CD4-positive, alpha-beta T cell treated with Interleukin-15 for 4 hours (primary cell): ENCODE results near the gene CYP26B1.

Experiments used
- DNase-seq: peaks from one replicate; pipeline ENCODE4 v3.0.0-alpha.2; 2020; ENCODE audit warnings: low spot score

CYP26B1 gene, protein sequence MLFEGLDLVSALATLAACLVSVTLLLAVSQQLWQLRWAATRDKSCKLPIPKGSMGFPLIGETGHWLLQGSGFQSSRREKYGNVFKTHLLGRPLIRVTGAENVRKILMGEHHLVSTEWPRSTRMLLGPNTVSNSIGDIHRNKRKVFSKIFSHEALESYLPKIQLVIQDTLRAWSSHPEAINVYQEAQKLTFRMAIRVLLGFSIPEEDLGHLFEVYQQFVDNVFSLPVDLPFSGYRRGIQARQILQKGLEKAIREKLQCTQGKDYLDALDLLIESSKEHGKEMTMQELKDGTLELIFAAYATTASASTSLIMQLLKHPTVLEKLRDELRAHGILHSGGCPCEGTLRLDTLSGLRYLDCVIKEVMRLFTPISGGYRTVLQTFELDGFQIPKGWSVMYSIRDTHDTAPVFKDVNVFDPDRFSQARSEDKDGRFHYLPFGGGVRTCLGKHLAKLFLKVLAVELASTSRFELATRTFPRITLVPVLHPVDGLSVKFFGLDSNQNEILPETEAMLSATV

DNA sequence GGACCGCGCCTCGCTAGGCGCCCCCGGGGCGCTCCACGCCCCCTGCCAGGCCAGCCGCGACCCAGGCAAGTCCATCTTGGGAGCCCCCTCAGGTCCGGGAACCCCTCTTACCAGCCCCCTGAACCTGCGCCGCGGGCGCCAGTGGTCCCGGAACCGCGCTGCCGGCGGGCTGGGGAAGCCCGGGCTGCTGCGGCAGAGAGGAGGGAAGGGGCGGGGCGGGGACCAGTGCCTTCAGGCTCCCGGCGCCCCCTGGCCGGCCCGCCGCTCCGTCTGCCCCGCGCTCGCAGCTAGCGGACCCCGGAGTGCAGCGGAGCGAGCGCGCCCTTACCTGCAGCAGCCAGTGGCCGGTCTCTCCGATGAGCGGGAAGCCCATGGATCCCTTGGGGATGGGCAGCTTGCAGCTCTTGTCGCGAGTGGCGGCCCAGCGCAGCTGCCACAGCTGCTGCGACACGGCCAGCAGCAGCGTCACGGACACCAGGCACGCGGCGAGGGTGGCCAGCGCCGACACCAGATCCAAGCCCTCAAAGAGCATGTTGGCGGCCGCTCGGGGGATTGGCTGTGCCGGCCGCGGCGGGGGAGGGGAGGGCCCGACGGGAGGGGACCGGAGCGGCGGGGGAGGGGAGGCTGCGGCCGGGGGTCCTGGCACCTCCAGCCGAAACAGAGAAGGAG is at the start of gene CYP26B1:
Gene CYP26B1, minus strand, starts transcription at position 560 of the 669 bp plus-strand sequence. Its CDS starts 28 bp downstream, at position 532.
- no peak for DNase-seq

DNA sequence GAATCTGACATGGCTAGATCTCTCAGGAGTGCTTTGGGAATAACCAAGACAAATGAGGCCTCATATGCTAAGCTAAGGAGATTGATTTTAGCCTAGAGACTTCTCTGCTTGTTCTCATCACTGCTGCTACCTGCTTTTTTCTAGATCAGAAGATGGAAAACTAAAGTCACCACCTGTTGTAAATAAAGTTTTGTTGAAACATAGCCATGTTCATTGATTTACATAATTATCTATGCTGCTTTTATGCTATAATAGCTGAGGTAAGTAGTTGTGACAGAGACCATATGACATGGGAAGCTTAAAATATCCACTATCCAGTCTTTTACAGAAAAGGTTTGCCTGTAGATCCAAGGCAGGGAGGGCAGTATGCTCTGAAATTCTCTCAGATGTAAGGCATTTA is 46.1 kb upstream of the CYP26B1 start:
- DNase-seq = no peak

DNA sequence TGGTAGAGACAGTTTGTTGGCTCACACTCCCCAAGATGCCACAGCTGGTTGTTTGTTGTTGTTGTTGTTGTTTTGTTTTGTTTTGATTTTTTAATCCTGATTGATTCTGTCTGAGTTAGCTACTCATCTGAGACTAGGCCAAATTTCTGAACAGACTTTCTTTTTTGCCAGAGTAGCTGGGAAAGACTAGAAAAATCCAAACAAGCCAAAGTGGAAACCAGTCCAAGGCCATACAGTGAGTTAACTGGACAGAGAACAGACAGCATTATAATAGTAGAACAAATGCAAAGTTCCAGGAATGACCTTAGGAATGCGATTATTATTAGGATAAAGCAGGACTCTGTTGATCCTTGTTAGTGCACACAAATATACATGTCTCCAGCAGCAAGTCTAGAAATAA is 43.8 kb upstream of the CYP26B1 start:
- DNase-seq = no peak

DNA sequence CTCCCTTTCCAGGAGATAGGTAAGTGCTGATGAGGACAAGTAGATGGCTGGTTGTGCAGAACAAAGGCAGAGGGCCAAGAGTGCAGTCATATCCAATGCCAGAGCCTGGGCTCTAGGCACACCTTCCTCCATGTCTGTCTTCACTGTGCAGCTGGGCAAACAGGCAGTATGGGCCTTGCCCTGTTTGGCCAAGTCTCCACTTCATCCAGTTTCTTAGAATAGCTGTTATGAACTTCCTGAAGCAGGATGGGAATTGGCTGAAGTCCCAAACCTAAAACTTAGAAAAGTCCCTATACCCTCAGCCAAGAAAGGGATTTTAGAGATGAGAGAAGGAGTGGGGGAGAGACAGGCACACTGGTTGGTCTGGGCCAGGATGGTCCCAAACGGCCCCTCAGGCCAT is 37.5 kb upstream of the CYP26B1 start:
- DNase-seq = no peak

DNA sequence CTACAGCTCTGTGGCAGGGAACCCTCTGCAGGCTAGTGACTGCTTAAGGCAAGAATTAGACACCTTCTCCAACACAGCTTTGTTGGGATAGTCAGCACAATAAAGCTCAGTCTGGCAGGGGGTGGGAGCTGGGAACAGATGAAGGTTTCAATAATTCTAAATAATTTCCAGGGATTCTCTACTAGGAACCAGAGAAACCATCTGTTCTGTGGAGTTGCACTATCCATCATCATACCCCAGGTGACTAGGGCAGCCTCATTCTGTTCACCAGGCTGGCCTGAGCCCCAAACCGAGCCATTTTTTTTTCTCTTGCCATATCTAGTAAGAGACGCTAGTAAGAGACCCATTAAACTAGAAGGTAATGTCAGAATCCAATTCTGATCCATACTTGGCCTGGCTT is 35.8 kb upstream of the CYP26B1 start:
- DNase-seq = no peak

DNA sequence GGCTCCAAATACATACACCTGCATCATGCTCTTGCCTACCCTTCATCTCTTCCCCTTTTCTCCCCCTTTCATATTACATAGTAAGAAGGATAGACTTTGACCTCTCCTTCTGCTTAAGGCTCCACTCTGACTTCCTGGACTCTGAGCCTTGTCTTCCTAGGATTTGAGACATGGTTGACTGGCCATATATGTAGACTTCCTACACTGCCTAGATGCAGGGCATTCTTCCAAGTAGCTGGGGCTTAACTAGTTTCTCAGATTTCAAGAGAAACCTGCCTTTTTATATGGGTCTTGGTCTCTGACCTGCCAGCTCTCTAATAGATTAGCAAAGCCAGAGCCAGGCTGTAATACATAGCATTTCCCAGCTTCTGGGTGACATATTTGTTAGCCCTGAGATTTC is 35.4 kb upstream of the CYP26B1 start:
- DNase-seq = no peak

DNA sequence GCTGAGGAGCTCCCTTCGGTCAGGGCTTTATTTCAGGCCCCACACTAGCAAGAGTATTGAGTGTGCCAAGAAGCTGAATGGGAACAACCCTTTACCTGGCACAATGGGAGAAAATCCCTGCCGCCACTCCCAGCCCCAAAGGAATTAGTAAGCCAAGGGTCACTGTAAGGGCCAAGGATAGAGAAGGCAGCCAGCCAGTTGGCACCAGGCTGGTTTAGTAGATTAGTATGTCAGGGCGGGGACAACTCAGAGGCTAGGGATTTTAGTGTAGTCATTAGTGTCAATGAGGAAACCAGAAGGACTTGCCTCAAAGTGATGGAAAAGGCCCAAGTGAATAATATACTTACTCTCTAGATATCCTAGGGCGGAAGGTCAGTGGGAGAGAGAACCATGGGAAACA is 34.9 kb upstream of the CYP26B1 start:
- no peak for DNase-seq

DNA sequence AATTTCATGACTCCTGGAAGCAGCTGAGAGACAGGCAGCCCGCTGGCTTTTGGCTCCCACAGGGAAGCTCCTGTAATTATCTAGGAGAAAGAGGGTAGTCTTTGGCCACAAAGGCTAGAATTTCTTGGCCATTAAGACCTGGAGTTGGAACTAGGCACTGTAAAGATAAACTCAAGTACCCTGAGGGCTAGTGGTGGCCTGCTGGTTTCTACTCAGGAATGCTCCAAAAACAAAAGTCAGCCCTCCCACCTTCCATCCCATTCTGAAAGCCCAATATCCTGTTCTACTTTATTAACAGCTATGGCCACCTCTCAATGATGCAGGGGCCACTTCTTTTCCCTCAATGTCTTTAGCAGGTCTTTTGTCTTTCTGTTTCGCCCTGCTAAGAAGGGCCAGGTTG is 34.0 kb upstream of the CYP26B1 start:
- DNase-seq = no peak

DNA sequence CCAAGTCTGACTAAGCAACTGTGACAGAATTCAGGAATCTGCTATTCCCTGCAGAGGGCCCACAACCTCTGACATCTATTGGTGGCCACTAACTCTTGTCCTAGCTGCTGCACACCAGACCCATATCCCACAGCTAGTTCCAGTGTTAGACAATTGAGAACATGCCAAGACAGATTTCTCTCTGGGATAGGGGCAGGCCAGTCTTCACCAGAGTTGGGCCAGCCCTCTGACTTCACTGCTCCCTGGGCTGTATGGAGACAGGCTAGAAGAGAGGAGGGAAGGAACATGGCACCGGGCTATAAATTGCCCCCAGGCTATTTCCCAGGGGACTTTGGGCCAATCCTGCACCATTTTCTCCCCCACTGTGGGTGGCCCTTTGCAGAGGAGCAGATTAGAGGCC is 32.7 kb upstream of the CYP26B1 start:
- DNase-seq = no peak

DNA sequence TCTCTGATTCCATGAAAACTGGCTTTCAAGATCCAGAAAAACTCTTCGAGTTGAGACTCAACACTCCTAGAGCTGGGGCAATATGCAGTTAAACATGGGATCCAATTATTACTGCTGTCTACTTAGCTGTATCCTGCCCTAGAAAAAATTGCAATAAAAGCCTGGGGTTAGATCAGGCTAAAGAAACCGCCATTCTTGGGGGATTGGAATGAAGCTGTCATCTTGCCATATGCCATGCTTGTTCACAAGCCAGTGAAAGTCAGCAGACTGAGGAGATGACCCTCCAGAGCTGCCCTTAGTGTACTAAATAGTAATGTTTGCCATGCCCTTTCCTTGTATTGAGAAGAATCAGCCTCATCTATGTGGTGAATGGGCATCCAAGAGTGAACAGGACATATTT is 30.9 kb upstream of the CYP26B1 start:
- DNase-seq = no peak

DNA sequence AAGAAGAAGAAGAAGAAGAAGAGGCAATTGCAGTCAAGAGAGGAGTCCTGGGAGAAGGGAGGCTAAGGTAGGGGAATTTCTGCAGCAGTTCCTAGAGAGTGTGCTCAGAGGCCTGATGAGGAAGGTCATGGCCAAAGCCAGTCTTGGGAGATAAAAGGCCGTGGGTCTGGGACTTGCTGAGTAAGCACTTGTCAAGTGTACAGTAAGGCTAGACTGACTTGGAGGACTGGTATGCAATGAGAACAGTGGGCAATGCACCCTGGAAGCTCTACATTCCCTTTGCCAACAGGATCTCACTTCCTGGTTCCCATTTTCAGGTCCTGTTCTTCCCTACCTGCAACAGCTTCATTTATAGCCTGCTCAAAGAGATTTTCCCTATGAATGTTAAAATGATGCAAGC is 28.6 kb upstream of the CYP26B1 start:
- no peak for DNase-seq

DNA sequence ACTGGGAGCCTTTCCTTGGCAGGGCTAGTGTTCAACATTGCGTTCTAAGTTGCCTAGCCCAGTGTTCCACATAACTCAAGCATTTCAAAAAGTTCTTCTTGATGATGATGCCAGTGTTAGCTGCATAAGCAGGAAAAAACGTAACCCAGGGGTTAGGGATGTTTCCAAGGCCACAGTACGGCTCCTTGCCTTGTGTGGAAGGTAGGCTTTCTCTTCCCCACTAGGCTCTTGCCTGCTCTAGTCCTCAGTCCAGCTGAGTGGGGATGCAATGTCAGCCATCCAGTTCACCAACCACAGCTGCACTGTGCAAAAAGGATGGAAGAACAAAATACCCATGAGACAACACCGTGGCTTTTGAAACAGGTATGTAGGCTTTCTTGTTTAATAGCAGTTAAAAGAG is 28.0 kb upstream of the CYP26B1 start:
- no peak for DNase-seq

DNA sequence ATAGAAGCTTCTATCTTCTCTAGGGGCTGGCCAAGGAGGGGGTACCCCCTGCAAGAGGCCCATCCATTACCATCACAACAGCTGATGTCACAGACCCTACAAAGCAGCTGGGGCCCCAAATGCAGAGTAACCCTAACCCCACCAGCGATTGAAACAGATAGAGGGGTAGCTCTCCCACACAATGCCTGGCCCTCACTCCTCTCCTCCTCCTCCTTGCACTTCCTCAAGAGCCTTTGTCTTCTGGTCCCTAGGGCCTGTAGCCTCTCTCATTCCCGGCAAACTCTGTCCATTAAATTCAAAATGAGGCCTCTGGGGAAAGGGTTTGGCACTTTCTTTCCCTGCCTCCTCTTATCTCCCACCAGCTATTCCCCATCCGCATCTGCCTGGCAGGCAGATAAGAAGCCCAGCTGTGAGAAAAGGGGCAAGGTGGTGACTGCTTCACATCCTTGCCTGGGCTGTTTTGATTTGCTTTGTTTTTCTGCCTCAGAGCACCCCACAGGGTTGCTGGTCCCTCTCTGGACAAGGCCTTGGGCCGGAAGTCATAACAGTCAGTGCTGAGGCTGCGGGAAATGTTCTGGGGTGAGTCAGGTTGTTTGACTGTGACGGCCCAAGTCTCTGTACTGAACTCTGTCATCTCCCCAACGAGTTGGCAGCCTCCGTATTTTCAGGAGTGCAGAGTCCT is 26.1 kb upstream of the CYP26B1 start:
- no peak for DNase-seq

DNA sequence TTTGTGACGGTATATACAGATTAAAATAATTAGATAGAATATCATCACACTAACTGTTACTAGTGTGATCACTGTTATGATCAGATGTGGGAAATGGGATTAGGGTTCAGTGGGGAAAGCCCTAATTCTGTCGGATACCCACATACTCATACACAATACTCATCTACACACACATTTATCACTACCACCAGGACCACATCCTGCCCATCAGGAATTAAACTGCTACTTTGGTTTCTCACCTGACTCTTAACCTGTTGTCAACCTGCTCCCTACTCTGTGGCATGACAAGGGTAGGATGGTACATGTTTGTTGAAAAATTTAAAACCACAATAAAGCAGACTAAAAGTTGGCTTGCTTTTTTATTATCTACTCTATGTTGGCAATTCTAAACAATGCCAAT is 24.8 kb upstream of the CYP26B1 start:
- DNase-seq = no peak

DNA sequence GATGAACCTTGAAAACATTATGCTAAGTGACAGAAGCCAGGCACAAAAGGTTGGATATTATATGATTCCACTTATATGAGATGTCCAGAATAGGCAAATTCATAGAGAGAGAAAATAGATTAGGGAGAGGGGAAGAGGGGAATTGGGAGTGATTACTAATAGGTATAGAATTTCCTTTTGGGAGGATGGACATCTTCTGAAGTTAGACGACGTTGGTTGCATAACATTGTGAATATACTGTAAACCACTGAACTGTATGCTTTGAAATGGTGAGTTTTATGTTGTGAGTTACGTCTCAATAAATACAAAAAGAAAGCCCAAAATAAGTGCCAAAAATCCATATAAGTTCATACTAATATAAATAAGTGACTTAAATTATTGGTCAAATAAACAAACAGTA is 18.6 kb upstream of the CYP26B1 start:
- DNase-seq = no peak

DNA sequence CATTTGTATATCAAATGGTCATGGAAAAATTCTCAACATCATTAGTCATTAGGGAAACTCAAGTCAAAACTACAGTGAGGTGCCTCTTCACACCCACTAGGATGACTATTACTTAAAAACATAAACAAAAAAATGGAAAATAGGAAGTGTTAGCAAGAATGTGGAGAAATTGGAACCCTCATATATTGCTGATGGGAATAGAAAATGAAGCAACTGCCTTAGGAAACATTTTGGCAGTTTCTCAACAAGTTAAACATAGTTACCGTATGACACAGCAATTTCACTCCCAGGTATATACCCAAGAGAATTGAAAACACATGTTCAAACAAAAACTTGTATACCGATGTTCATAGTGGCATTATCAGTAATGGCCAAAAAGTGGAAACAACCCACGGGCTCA is 18.1 kb upstream of the CYP26B1 start:
- DNase-seq = no peak

DNA sequence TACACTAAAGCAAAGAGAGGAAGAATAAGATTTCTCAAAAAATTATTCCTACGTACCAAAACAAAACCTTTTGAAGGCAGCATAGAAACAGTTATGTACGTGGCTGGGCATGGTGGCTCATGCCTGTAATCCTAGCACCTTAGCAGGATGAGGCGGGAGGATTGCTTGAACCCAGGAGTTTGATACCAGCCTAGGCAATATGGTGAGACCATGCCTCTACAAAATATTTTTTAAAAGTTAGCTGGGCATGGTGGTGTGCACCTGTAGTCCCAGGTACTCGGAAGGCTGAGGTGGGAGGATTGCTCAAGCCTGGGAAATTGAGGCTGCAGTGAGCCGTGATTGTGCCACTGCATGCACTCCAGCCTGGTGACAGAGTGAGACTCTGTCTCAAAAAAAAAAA is 14.9 kb upstream of the CYP26B1 start:
- no peak for DNase-seq

DNA sequence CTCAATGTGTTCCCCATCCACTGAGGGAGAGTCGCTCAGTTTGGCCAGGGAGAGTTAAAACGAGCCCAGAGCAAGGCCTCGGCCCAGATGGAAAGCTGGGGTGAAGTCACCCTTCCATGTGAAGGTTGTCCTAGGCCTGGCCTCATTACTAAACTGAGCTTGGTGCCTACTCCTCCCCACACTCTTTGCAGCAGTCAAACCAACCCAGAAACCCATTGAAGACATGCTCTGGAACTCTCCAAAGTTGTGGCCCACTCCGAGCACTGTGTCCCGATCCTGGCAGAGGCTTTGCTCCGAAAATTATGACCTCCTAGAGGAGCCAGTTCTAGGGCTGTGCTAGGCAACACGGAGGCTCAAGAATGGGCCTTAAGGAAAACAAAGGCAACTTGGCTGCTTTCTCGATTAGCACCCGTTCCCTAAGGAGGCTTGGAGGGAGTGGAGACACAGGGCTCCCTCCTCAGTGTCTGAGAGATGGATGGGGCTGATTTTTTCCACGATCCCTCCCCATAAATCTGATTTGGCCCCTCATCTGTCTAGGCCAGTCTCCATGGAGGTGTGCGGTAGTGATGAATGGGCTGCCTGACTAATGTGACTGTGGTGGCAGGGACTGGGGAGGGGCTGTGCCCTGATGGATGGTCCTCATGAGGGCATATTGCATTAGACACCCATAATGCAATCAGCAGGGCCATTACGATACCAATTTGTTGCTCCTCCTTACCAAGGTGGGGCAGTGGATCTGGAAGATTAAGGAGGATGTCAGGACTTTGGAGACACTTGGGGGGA is 11.7 kb upstream of the CYP26B1 start:
- DNase-seq = no peak

DNA sequence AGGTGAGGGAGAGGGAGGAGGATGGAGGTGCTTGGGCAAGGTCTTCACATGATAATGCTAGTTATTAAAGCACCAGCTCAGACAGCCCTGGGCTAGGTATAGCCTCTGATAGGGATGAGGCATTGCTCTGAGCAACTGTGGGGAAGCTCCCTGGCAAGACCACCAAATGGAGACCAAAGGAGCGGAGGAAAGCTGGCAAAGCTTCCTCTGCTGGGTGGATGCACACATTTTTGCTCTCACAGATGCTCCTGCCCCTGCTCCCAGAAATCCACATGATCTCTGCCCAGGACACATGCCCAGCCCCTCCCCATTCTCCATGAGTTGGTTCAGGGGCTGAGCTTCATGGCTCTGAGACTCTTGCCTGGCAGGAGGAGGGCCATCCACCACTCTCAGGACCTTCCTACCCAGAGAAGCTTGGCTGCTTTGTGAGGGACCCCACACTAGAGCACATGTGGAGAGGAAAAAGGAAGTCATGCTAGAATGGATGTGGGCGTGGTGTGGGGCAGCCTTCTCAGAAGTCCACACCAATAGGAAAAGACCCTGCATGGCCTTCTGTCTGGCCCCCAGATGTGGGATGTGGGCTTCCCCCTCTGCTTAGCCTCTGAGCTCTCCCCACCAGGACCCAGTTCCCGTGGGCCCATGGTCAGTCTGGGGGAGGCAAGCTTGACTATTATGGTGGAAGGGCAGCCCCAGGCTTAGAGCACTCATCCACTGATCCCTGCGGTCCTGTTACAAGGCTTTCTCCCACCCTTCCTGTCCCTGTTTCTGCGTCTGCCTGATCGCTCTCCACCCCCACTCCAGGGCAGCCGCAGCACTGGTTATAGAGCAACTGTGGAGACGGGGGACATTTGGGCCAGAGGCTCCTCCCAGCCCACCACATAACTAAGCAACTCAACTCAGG is 10.5 kb upstream of the CYP26B1 start:
- no peak for DNase-seq

DNA sequence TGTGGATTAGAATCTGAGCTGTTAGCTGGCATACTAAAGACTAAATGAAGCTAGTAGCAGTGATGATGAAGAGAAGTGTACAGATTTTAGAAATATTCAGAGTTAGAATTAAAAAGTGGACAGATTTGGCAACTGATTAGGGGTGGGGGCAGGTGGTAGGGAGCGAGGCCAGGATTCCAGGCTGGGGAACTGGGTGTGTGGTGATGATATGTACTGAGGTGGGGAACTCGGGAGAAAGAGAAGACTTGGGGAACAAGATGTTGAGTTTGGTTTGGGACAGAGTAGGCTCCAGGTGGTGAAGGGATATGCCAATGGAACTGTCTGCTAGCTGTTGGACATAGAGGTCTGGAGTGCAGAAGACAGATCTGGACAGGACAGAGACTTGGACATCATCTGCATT is 9.2 kb upstream of the CYP26B1 start:
- DNase-seq = no peak

DNA sequence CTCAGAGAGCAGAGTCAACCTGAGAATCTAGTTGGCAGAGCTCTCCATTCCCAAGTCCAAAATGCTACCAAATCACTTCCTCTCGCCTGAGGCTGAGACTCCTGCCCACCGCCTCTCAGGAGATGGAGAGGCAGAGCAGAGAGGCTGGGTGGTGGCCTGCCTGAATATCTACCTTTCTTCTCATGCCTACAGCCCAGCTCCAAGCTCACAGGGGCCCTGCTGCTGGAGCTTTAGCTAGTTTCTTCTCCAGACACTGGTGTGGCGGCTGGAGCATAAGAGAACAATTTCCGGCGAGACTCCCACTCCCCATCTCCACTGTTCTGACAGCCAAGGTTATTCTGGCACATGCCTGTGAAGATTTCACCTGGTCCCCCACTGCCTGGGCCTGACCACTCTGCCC is 8.1 kb upstream of the CYP26B1 start:
- no peak for DNase-seq
